Fibroblast of lung (primary cell): ENCODE results near the gene GRM4.

Experiments used
- EZH2 ChIP-seq: IDR thresholded peaks from 2 replicates; pipeline ENCODE4 v1.5.1; 2012; ENCODE audit warnings: low read length, control low read depth, mild to moderate bottlenecking; ENCODE audit errors: missing control alignments
- TF ChIP-seq, protein P1 (sequence below), 2 donors: IDR thresholded peaks in 1 of 2; conservative IDR thresholded peaks in 1 of 2; 1 replicate in 1 of 2; 2 replicates in 1 of 2; pipeline ENCODE4 v1.5.1; 2011 to 2012; ENCODE audit warnings: low read length in 2 of 2, control low read depth in 1 of 2, inconsistent platforms in 1 of 2, low read depth in 1 of 2, mild to moderate bottlenecking in 1 of 2

DNA sequence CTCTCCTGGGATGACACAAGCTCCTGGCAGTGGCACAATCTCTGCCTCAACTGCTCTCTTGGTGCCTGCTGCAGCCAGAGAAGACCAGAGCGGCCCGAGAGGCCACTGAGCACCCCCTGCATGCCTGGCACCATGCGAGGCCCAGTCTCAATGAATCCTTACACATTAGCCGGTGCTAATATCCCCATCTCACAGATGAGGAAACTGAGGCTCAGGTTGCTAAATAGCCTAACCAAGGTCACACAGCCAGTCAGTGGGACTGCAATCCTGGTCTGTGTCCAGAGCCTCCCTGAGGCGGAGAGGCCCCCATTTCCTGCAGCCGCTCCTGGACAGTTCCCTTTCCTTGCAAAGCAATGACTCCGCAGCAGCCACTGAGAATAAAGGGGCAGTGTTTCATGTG is 81.2 kb downstream of the GRM4 start:
- TF ChIP-seq, protein P1, sequence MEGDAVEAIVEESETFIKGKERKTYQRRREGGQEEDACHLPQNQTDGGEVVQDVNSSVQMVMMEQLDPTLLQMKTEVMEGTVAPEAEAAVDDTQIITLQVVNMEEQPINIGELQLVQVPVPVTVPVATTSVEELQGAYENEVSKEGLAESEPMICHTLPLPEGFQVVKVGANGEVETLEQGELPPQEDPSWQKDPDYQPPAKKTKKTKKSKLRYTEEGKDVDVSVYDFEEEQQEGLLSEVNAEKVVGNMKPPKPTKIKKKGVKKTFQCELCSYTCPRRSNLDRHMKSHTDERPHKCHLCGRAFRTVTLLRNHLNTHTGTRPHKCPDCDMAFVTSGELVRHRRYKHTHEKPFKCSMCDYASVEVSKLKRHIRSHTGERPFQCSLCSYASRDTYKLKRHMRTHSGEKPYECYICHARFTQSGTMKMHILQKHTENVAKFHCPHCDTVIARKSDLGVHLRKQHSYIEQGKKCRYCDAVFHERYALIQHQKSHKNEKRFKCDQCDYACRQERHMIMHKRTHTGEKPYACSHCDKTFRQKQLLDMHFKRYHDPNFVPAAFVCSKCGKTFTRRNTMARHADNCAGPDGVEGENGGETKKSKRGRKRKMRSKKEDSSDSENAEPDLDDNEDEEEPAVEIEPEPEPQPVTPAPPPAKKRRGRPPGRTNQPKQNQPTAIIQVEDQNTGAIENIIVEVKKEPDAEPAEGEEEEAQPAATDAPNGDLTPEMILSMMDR (conservative IDR thresholded peaks at IDR 0.05 in 1 of 2, IDR thresholded peaks at IDR 0.05 in 1 of 2; ENCODE audit: low read depth in 1 of 2, low read length in 2 of 2), result no peak
- no peak for TF ChIP-seq EZH2
